K562 (cell line): ENCODE data around the gene MIR17HG. TPM values are rescaled to one million over a fixed set of nuclear protein-coding genes. Genes with fewer than 3 reads are reported as not detected.

Experiments used
- KDM2B ChIP-seq: fragments of 250-450 bp; sonication (Bioruptor Pico); IDR thresholded peaks from 2 replicates; pipeline ENCODE4 v1.8.0; 2021; ENCODE audit warnings: mild to moderate bottlenecking, moderate library complexity
- MCM3 ChIP-seq: fragments of 450-650 bp; IDR thresholded peaks from 2 replicates; pipeline ENCODE4 v1.6.1; 2016
- NFIX ChIP-seq: fragments of 250-450 bp; sonication (Bioruptor Pico); IDR thresholded peaks from 2 replicates; pipeline ENCODE4 v1.4.0; 2020; ENCODE audit warnings: low read depth, mild to moderate bottlenecking, moderate library complexity
- NR4A1 ChIP-seq, 2 experiments: fragments of 250-450 bp in 1 of 2; fragments of 450-650 bp in 1 of 2; sonication (Bioruptor Pico) in 1 of 2; IDR thresholded peaks; 2 replicates each; pipeline versions ENCODE4 v1.4.0 to v1.6.1; 2016 to 2020; ENCODE audit warnings: mild to moderate bottlenecking in 2 of 2, missing compliant biosample characterization in 1 of 2, missing genetic modification characterization in 1 of 2, moderate library complexity in 1 of 2
- NUFIP1 ChIP-seq: fragments of 450-650 bp; IDR thresholded peaks from 2 replicates; pipeline ENCODE4 v1.6.1; 2018; ENCODE audit not compliant: partially characterized antibody
- ZBED1 ChIP-seq: IDR thresholded peaks from 2 replicates; pipeline ENCODE4 v1.6.1; 2014
- ZNF445 ChIP-seq: fragments of 250-450 bp; sonication (Bioruptor Pico); IDR thresholded peaks from 2 replicates; pipeline ENCODE4 v1.4.0; 2020; ENCODE audit warnings: low read depth, mild to moderate bottlenecking, moderate library complexity
- polyA plus RNA-seq, 8 experiments: library from polyadenylated mRNA; depleted of rRNA in 4 of 8; stranded (reverse) in 5 of 8; unstranded in 3 of 8; fragments of >200 nt; fragmentation: Nextera tagmentation in 2 of 8; fragmentation: Illumina TruSeq in 1 of 8; extraction: Ambion mirVana in 2 of 8; extraction: Trizol in 1 of 8; gene quantifications; 2 replicates each; pipeline versions ENCODE4 v1.2.1 to v1.2.3, GENCODE V29; 2011 to 2014; ENCODE audit warnings: inconsistent platforms in 1 of 8, missing spikeins in 1 of 8
- total RNA-seq, 7 experiments: library from RNA; depleted of rRNA in 6 of 7; stranded (reverse); fragments of >200 nt in 6 of 7; fragmentation: Illumina TruSeq in 2 of 7; extraction: Trizol in 2 of 7; gene quantifications; 2 replicates each; pipeline versions ENCODE4 v1.2.1 to v1.2.3, GENCODE V29; 2011 to 2021; ENCODE audit warnings: low replicate concordance in 1 of 7
- TF ChIP-seq, protein P1 (sequence below): fragments of 450-650 bp; conservative IDR thresholded peaks from 2 replicates; pipeline ENCODE4 v1.6.1; 2016; ENCODE audit warnings: missing genetic modification characterization, low read depth, mild to moderate bottlenecking, missing compliant biosample characterization, moderate library complexity
- TF ChIP-seq, protein P2 (sequence below): fragments of 250-450 bp; sonication (Bioruptor Pico); IDR thresholded peaks from 2 replicates; pipeline ENCODE4 v1.8.0; 2022; ENCODE audit warnings: moderate library complexity, mild to moderate bottlenecking, inconsistent platforms

MIR17HG gene
- total and polyA plus RNA-seq, 9 of the 15 experiments (the other 6 are each of a cell fraction or from before 2014, with no cell fraction given): 44.2 to 218 (median 77.8) TPM

- TF ChIP-seq KDM2B (CRISPR knock-in tag) (no peak), NFIX (CRISPR knock-in tag) (no peak), NUFIP1 (no peak), MCM3 (no peak), ZNF445 (CRISPR knock-in tag) (no peak), NR4A1 (CRISPR knock-in tag; IDR thresholded peaks at IDR 0.05) (no peak), NR4A1 (tag; IDR thresholded peaks at IDR 0.05) (no peak), ZBED1 (no peak)
- TF ChIP-seq, protein P1, sequence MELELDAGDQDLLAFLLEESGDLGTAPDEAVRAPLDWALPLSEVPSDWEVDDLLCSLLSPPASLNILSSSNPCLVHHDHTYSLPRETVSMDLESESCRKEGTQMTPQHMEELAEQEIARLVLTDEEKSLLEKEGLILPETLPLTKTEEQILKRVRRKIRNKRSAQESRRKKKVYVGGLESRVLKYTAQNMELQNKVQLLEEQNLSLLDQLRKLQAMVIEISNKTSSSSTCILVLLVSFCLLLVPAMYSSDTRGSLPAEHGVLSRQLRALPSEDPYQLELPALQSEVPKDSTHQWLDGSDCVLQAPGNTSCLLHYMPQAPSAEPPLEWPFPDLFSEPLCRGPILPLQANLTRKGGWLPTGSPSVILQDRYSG (tag): no peak
- TF ChIP-seq, protein P2, sequence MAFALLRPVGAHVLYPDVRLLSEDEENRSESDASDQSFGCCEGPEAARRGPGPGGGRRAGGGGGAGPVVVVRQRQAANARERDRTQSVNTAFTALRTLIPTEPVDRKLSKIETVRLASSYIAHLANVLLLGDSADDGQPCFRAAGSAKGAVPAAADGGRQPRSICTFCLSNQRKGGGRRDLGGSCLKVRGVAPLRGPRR (CRISPR knock-in tag): no peak
- TF ChIP-seq, all 486 proteins: peak for 0
These were observed 16.2 kb upstream of the MIR17HG start (continued) for GRCh38 chr13:91331047-91331915.
